IPS-NIHi7 (cell line): ENCODE data around the gene CENPP.
"Not testable (repeated sequence)": the region's sequence is repeated elsewhere in the genome, so short reads cannot be mapped to it uniquely, and the experiment has no call there.

Experiments
- DNase-seq: peaks from one replicate; pipeline ENCODE4 v3.0.0; 2012; ENCODE audit warnings: mixed read lengths; ENCODE audit errors: extremely low spot score

Gene CENPP

DNA sequence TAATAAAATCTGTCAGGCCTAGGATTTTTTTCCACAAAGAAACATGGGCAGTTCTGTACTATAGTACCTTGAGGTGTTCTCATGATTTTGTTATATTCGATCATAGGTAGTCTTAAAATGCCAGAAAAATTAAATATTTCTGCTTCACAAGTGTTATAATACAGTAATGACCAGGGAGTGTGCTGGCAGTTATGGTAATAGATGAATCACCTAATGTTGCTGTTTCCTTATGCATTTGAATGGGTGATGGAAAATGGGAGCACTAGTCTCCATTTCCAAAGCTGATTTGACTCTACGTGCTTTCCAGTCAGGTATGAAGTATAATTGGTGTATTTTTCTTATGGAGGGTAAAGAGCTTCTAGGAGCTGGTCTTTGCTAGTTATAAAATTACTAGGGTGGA lies 54.9 kb downstream of the CENPP start:
- DNase-seq, result no peak

DNA sequence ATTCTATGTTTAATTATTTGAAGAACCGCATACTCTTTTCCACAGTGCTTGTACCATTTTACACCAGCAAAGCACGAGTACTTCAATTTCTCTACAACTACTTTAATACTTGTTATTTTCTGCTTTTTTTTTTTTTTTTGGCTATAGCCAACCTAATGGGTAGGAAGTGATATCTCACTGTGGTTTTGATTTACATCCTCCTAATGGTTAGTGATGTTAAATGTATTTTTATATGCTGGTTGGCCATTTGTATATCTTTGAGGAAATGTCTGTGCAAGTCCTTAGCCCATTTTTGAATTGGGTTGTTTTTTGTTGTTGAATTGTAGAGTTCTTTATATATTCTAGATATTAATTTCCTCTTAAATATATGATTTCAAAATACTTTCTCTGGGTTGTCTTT lies 56.0 kb downstream of the CENPP start:
- no peak for DNase-seq

DNA sequence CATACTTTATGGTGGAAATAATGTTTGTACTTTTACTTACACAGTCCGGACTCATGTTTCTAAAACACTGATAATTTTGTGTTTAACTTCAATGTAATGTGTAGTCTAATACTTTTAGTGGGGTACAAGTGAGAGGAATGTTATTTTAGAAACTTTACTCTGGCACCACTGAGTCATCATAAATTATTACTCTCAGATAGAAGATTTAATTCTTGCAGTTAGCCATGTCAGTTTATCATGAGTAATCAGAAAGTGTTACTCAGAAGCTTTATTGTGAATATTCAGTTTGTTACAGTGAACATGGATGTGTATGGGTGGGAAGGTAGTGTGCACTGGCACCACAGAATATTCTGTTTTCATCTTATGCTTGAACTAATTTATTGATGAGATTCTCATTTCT lies 58.6 kb downstream of the CENPP start:
- no peak for DNase-seq

DNA sequence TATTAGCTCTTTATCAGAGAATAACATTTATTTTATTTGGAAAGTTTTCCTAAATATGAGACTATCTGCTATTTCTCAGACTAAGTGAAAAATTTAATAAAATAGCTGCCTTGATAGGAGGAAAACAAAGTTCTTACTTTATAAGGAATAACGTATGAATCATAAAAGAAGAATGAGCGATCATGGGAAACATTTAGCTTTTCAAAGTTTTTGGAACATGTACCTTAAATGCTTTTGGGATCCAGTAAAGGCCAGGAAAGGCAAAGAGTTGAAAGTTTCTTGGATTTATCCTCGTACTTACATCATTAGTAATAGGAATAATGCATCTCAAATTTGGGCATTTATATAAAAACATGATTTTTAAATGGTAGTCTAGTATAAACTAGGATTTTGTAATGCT lies 59.2 kb downstream of the CENPP start:
- no peak for DNase-seq

DNA sequence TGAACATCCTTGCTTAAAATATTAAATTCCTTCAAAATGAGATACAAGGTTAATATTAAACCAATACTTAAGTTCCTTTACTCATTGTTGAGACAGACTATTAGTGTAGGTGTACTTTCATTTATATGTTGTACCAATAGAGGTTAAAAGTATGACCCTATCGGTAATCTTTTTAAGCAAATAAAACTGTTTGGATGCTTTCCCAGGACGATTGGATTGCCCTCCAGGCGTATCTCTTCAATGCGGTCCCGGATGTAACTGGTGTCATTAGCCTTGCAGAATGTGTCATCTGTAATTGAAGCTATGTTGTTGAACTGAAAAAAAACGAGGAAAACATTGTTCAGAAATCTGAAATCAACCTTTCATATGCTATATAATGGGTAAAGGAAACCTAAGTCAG lies 59.7 kb downstream of the CENPP start:
- DNase-seq, result no peak

DNA sequence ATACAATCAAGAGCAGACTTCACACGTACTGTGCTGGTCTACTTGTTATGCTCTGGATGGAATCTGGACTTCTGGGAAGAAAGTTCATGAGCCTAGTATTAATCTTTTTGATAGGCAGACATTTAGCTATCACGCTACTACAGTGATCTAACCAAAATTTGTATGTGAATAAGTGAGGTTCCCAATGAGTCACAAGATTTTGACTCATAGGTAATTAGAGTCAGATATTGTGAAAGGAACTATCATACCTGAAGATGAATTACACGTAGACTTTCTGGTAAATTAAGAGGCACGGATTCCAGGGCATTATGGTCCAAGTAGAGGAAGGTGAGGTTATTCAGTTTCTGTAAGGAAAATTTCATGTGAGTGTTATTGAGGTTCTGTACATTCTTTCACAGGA lies 60.2 kb downstream of the CENPP start:
- no peak for DNase-seq

DNA sequence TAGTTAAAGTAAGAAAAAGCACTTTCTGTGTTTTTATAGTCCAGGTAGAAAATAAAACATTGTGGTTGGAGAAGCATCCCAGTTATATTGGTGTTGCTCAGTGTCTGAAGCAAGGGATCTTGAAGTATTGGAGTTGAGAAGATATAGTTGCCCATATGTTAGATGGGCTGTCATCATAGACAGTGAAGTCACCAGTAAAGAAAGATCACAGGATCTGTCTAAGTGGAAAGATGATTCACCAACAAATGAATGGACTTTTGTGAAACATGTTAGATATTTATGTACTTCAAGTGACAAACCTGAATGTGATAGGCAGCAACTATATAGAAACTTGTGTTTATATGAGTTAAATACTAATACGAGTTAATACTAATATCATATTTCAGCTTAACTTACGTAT lies 66.9 kb downstream of the CENPP start:
- no peak for DNase-seq

DNA sequence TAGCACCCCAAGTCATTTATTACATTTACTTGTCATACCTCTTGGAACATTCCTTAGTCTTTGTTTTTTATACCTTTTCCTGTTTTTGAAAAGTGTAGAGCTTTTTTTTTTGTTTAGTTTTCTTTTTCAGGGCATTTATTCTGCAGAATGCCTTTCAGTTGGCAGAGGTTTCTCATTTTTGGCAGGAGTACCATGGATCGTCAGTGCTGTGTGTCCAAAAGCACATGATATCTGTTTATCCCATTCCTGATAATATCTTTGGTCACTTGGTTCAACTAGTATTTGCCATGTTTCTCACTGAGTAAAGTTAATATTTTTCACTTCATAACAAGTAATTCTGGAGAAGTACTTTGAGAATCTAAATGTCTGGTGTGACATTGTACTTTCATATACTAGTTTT lies 67.9 kb downstream of the CENPP start:
- DNase-seq, result no peak

DNA sequence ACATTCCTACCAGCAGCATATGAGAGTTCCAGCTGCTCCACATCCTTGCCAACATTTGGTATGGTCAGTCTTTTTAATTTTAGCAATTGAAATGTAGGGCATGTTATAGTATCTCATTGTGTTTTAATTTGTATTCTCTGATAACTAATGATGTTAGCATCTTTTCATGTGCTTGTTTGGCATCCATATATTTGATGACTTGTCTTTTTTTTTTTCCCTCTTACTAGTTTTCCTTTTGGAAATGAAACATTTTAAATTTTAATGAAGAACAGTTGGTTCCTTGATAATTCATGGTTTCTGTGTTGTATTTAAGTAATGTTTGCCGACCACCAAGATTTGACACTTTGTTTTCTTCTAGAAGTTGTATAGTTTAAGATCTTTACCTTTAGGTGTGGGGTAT lies 69.9 kb downstream of the CENPP start:
- DNase-seq, result no peak

DNA sequence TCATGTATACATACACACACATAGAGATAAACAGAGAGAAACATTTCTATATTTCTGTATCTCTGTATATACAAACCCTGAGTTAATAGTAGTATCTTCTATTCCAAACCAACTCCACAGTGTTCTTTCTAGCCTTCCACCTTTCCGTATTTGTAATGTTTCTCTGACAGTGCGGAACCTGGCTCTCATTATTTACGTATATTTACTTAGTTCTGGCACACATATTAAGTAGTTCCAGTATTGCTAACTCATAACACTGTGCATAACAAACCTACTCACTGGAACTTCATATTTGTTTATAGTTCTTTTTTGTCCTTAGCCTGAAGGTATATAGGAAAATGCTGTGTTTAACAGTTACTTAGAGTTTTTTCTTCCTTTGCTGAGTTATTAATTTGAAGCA lies 72.1 kb downstream of the CENPP start:
- no peak for DNase-seq

DNA sequence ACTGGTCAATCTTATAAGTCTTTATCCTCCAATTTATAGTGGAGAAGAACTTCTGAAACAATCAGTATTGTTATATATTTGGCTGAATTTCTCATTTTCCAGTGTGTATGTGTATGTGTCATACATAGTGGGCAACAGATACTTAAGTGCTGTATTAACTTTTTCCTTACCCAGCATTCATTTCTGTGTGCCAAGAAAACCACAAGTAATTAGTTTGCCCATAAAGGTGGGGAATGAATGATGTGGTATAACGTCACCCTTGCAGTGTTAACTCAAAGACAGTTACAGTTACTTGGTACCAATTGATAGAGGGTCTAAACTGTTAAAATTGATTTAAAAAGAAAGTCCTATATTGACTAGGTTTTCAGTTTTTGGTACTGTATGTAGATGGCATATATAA lies 76.6 kb downstream of the CENPP start:
- no peak for DNase-seq

DNA sequence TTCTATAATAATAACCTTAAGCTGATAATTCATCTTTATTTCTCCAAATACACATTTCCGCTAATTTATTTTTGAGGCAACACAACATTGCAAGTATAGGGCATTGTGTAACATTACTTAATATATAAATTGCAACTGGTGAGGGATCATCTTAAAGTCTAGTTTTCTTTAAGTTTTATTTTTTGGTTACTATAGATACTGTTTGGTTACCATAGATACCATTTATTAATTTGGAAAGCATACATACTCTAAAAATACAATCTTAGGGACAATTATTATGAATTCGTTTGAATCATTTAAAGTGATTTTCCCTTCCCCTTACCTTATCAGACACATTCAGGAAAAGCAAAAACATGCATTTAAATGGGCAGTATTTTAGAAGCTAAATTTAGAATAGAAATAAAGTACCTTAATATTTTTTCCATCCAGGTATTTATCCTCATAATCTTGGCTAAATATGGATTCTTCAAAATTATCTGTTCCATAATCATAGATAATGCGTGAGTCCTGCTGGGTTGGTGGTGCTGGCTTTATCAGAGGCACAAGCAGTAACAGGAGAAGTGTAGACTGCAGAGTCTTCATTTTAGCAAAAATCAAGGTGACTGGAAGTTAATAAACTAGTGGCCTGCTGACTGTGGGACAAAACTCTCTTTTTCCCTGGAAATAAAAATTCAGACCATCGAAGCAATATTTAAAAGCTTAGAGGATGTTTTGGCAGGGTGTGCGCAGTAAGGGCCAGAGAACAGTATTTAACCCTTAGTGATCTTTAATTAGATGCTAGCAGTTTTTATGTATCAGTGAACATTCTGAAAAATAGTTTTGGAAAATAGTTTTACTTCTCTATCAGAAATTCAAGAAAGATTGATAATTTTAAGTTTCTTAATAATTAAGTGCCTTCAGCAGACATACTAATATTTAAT lies 77.3 kb downstream of the CENPP start:
- no peak for DNase-seq

DNA sequence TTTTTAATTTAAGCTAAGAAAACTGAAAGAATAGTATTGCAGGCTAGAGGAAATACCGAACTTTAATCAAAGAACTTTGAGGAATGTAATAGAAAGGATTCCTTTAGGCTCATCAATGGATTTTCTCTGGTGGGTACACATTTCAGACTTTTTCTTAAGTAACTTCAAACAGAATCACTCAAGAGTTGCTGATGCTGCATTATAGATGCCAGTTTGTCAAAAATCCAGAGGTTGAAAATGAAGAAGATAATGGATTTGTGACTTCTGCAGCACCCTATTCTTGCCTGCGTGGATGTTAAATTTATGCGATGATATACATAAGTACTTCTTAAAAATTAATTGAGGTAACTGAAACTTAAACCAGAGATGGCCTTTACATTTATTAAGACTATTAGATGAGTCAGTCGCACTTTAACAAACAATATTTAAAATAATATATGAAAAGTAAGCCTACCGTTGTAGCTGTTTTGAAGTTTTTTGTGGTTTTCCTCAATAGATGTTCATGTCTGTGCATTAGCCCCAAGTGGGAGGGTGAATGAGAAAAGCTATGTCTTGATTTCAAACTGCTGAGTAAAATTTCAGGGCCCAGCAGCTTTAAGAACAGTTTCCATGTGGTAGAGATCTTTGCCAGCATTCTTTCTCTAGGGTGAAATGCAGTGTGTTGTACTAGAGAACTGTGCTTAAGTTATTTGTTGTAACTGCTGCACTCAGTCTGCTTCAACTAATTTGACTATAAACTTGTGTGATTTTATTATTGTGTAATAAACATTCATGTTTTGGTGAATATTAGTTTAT lies 78.5 kb downstream of the CENPP start, which contains the start of gene OGN:
Gene OGN, minus strand, starts transcription at position 537 of the 795 bp plus-strand sequence. CDS start 1,171 bp downstream, outside the sequence.
- no peak for DNase-seq

DNA sequence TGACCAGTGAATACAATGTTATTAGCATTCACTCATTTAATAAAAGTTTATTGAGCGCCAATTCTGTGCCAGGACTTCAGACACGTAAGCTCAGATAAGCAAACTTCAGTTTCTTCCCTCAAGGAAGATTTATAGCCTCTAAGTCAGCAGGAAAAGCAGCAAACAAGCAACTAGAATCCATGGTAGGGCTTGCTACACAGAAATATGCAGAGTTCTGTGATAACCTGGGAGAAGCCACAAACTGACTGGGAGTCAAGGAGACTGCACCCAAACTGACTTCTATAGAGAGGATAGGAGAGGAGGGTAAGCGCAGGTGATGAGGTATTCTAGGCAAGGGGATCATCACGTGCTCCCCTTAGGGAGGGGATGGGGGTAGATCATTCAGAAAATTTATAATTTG lies 80.1 kb downstream of the CENPP start:
- no peak for DNase-seq

DNA sequence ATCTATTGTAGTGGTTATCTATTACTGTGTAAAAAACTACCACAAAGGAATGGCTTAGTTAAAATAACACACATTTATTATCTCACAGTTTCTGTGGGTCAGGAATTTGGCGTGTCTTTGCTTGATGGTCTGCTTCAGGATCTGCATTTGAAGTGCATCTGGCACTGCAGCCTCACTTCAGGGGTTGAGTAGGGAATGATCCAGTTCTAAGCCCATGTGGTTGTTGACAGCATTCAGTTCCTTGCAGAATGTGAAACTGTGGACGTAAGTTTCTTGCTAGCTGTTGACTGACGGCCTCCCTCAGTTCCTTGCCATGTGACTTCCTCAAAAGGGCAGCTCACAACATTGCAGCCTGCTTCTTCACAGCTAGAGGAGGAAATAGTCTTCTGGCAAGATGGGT lies 80.7 kb downstream of the CENPP start:
- DNase-seq, result no peak

DNA sequence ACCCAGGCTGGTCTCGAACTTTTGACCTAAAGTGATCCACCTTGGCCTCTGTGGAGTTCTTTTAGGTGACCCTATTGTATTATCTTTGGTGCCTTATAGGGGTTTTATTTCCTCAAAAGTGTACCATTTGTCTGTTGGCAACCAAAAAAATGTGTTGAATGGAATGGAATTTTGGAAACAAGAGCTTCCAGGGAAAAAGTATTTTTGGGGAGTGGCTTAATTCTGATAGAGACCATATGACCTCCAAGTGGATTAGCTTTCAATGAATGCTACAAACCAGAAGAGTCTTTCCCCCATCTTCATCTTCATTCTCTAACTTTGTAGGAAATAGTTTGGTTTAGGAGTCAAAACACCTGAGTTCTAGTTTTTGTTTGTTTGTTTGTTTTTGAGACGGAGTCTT lies 82.1 kb downstream of the CENPP start:
- no peak for DNase-seq

DNA sequence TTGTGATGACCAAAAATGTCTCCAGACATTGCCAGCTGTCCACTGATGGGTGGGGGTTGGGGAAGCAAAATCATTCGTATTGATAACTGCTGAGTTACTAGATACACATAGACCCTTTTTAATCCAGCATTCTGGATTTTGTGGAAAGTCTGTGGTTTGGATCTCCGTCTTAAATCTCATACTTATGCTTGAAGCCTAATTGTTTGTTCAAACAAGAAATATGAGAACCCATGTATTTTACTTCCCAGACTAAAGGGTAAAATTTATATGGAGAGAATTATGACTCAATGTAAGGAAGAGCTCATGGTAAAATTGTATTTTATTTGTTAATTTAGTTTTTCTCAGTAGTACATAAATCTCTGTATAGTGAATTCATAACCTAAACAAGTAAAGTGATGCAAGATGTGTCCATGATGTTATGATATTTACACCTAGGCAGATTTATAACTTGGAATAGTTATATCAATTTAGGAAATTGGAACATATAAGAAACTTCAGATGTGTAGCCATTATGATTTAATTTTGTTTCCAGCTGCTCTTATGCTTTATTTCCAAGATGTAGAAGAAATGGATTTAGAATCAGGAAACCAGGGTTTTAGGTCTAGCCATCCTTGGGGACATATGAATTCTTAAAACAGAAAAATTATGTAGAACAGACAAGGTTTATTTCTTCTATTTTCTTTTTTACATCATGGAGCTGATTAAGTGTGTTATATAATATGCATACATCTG lies 83.2 kb downstream of the CENPP start:
- no peak for DNase-seq

DNA sequence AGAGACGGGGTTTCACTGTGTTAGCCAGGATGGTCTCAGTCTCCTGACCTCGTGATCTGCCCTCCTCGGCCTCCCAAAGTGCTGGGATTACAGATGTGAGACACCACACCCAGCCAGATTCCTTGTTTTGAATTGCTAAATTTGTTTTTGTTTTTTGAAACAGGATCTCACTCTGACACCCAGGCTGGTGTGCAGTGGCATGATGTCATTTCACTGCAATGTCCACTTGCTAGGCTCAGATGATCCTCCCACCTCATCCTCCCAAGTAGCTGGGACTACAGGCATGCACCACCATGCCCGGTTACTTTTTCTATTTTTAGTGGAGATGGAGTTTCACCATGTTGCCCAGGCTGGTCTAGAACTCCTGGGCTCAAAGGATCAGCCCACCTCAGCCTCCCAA lies 85.4 kb downstream of the CENPP start:
- DNase-seq, result not testable (repeated sequence)

DNA sequence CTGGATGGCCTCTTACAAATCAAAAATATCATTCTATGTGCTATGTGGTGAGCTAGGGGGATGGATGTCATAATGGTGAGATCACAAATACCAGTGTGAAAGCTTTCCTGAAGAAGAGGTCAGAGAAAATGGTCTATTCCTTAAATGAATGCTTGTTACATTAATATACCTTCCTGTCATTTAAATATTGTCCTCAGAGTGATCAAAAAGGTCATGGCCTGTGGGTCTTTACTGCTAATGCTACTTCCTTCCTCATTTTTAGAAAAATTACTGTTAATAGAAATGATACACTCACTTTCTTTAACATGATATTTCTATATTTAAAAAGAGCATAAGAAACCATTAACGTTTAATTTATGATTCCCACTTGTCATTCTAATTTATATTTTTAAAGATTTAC lies 88.8 kb downstream of the CENPP start:
- DNase-seq, result no peak

DNA sequence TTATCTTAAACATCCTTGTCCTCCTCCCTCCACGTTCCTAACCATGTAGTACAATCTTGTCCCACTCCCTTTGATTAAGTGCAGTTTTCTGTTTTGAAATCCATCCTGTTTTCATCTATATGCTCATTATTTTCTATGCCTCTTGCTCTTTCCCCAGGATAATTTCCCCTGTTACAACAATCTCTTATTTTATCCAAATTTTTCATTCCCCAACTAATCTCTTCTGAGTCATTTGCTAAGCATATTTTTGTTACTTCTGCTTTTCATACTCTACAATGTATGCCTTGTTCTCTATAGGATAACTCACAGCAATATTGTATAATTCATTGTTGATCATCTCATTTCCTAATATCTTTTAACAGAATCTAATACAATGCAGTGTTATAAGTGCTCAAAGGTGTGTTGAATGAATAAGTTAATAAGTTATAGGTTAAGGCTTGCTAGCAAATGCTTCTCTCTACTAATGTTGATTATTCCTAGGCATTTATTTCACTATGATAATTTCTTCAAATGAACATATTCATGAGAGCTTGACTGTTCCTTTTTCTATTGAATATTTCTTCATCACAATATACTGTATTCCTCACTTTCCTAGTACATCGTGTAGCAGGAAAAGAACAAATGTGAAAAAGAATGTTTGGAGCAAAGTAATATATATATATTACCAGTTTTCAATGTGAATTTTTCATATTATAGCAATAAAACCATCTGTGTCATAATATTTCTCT lies 97.0 kb downstream of the CENPP start:
- no peak for DNase-seq

DNA sequence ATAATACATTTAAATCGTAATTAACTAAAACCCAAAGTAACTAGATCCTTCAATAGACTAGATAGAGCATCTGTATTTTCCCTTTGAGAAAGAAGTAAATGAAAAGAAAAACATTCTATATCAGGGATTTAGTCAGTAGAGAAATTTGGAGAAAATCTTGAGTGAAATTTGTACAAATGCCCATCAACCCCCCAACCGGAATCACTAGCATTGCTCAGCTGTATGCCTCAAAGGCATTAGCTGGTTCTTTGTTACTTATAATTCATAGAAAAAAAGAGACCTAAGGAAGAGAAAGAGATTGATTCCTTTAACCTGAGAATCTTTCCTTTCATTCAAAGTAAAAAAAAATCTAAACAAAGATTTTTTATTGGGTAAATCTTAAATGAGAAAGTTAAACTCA lies 97.9 kb downstream of the CENPP start:
- DNase-seq, result no peak

DNA sequence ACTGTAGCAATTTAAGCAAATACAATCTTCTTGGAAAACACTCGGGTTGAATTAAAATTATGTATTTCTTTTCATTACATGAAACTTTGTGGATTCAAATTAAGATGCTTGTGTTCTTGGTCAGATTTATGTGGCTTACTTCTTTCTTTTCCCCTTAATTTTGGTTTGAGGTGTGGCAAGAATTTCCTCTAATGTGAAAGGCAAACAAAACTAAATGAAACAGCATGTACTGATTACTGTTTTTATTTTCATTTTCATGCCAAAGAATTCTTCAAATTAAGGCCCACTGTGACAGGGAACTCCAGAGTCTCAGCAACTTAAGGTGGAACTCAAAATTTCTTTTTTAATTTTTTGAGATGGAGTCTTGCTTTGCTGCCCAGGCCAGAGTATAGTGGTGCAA lies 98.6 kb downstream of the CENPP start, which contains the start of gene OMD:
Gene OMD, minus strand, starts transcription at position 132 of the 400 bp plus-strand sequence. CDS start 6,913 bp downstream, outside the sequence.
- no peak for DNase-seq
